Measurements from ENCODE around the gene OR51B2.
A peak's percentile ranks its signal among the peaks of the same experiment; 100 is the strongest.
"Not testable (repeated sequence)": the region's sequence is repeated elsewhere in the genome, so short reads cannot be mapped to it uniquely, and the experiment has no call there.

Gene OR51B2

DNA sequence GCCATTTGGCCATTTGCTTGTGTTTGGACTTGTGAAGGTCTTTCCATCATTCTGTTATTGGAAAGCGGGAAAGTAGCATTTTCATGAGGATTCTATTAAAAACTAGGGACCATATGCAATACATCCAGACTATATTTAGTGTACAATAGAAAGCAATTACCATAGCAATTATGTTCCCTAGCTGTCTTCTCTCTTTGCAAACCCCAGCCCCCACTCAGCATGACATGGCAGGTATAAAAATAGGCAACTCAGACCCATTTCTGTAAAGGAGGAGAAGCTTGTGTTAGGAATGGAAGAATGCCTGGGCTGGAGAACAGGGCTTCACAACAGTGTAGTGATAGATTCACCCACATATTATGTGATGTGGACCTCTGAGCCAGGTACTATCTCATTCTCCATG is 39.6 kb upstream of the OR51B2 start:
- no peak overlapping the region for H3K4me3 ChIP-seq (replicated peaks; ENCODE audit: low read depth, low read length)
- TF ChIP-seq, protein P1, sequence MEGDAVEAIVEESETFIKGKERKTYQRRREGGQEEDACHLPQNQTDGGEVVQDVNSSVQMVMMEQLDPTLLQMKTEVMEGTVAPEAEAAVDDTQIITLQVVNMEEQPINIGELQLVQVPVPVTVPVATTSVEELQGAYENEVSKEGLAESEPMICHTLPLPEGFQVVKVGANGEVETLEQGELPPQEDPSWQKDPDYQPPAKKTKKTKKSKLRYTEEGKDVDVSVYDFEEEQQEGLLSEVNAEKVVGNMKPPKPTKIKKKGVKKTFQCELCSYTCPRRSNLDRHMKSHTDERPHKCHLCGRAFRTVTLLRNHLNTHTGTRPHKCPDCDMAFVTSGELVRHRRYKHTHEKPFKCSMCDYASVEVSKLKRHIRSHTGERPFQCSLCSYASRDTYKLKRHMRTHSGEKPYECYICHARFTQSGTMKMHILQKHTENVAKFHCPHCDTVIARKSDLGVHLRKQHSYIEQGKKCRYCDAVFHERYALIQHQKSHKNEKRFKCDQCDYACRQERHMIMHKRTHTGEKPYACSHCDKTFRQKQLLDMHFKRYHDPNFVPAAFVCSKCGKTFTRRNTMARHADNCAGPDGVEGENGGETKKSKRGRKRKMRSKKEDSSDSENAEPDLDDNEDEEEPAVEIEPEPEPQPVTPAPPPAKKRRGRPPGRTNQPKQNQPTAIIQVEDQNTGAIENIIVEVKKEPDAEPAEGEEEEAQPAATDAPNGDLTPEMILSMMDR (IDR thresholded peaks at IDR 0.05; ENCODE audit: low read length, missing control alignments), result no peak
- no peak for DNase-seq (ENCODE audit: low read depth)

DNA sequence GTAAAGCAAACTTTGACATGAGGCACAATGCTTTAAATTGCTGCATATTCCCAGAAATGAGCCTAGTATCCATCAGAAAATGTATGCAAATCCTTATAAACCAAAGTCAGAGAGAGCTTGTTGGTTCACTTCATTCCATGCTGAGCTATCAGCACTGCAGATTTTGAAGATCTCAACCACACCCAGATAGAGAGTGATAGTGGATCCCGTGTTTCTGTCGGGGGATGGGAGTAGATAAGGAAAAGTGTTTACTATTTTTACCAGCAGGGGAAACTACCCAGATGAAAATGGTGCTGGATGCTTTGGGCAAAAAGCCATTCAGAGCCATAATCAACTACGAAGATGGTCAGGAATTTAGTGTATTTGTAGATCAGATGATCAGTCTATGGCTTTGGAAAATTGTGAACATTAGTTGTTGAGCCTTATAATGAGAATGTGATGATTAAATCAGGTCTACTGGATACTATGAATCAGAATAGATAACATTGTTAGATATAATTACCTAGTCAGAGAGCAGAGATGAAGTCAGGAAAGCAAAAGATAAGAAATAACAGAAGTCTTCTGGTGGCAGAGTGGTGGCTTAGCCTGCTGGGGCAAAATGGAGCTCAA is 38.0 kb upstream of the OR51B2 start:
- peak; percentile 28 for DNase-seq (ENCODE audit: low read depth)
- TF ChIP-seq, protein P1 (IDR thresholded peaks at IDR 0.05; ENCODE audit: low read length, missing control alignments), result no peak

DNA sequence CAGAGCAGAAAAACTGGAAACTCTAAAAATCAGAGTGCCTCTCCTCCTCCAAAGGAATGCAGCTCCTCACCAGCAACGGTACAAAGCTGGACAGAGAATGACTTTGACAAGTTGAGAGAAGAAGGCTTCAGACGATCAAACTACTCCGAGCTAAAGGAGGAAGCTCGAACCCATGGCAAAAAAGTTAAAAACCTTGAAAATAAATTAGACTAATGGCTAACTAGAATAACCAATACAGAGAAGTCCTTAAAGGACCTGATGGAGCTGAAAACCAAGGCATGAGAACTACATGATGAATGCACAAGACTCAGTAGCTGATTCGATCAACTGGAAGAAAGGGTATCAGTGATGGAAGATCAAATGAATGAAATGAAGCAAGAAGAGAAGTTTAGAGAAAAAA is 31.9 kb upstream of the OR51B2 start:
- not testable (repeated sequence) for DNase-seq (ENCODE audit: low read depth)

More for the DNA sequence above, 38.0 kb upstream of the OR51B2 start:
- H3K4me3 ChIP-seq (replicated peaks; ENCODE audit: low read depth, low read length), result no peak overlapping the region

DNA sequence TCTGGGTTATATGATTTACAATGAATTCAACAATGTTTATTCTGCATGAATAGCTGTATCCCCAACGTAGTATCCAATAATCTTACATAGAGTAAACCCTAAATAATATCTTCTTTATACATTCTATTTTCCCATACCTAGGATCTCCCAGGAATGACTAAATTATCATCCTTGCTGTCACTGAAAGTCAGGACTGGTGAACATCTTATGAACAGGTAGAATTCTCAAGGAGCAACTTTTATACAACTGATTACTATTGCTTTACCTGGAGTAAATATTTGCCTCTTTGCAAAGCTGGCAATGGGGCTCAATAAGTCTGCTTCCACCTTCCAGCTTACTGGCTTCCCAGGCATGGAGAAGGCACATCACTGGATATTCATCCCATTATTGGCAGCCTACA is 27.1 kb upstream of the OR51B2 start, which contains the start of gene OR51B6:
Gene OR51B6 (plus strand): TSS at position 301 of the 400 bp plus-strand sequence. CDS start 0 bp downstream, at position 301.
- DNase-seq (ENCODE audit: low read depth), result no peak
- H3K4me3 ChIP-seq (replicated peaks; ENCODE audit: low read depth, low read length), result no peak within 1 kb of the TSS
- TF ChIP-seq, protein P1 (IDR thresholded peaks at IDR 0.05; ENCODE audit: low read length, missing control alignments), result no peak

More for the DNA sequence above, 31.9 kb upstream of the OR51B2 start:
- H3K4me3 ChIP-seq (replicated peaks; ENCODE audit: low read depth, low read length), result not testable (repeated sequence)

- DNase-seq (ENCODE audit: low read depth), result no peak
- TF ChIP-seq, protein P1 (IDR thresholded peaks at IDR 0.05; ENCODE audit: low read length, missing control alignments), result no peak
- no peak overlapping the region for H3K4me3 ChIP-seq (replicated peaks; ENCODE audit: low read depth, low read length)
Measured at GRCh38 chr11:5349550-5349949, 25.5 kb upstream of the OR51B2 start.

- DNase-seq (ENCODE audit: low read depth), result no peak
- no peak overlapping the region for H3K4me3 ChIP-seq (replicated peaks; ENCODE audit: low read depth, low read length)
- TF ChIP-seq, protein P1 (IDR thresholded peaks at IDR 0.05; ENCODE audit: low read length, missing control alignments), result no peak
Measured at GRCh38 chr11:5348551-5349194, 24.6 kb upstream of the OR51B2 start.

DNA sequence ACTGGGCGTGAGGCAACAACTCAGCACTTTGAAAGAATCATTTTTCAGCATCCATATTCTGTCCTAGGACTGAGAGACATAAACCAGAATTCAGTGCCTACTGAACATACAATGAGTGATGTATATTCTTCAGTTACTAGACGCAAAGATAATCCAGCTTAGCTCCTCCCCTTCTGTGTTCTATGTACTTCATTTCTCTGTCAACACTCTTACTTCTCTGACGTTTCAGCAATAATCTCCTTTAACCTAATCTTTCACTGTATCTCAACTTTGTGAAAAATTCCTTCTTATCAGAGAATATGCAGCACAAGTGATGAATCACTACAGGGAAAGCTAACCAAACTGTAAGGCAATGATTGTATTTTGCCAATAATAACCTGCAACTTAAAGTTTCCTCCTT is 21.7 kb upstream of the OR51B2 start:
- no peak overlapping the region for H3K4me3 ChIP-seq (replicated peaks; ENCODE audit: low read depth, low read length)
- TF ChIP-seq, protein P1 (IDR thresholded peaks at IDR 0.05; ENCODE audit: low read length, missing control alignments), result no peak
- DNase-seq (ENCODE audit: low read depth), result peak; percentile 27

Measured in fibroblast of pulmonary artery (primary cell).